Mucosa of descending colon (tissue), 3 donors: Measurements from ENCODE around the gene AXL. TPM values are rescaled to one million over a fixed set of nuclear protein-coding genes. Genes with fewer than 3 reads are reported as not detected.

Experiments
- ATAC-seq: fragments of 200-7000 bp; cut with Tn5 transposase; one replicate; pipeline ENCODE4 v1.9.1; 2020; ENCODE audit warnings: mild to moderate bottlenecking, moderate library complexity
- DNase-seq, 3 donors: peaks; one replicate each; pipeline ENCODE4 v3.0.0-alpha.2; 2020
- H3K36me3 ChIP-seq: fragments of 200-600 bp; one replicate; pipeline ENCODE4 v1.8.0; 2021; ENCODE audit warnings: low read depth, mild to moderate bottlenecking
- H3K4me1 ChIP-seq: fragments of 200-600 bp; one replicate; pipeline ENCODE4 v1.8.0; 2021; ENCODE audit warnings: low read depth, mild to moderate bottlenecking
- H3K4me3 ChIP-seq: fragments of 200-600 bp; one replicate; pipeline ENCODE4 v1.8.0; 2021; ENCODE audit warnings: mild to moderate bottlenecking
- H3K9me3 ChIP-seq: fragments of 200-600 bp; one replicate; pipeline ENCODE4 v1.8.0; 2021; ENCODE audit warnings: mild to moderate bottlenecking
- CTCF ChIP-seq: fragments of 200-600 bp; IDR thresholded peaks from one replicate; pipeline ENCODE4 v1.8.0; 2022; ENCODE audit warnings: antibody characterized with exemption, mild to moderate bottlenecking
- intact Hi-C, 2 donors: fragments of 100-400 bp; cut with DNase I in 1 of 2; cut with micrococcal nuclease in 1 of 2; formaldehyde crosslinking; loops; one replicate each; pipeline versions ENCODE4 v1.11.0 to v1.11.1; 2022; cut with DNase I, micrococcal nuclease
- total RNA-seq, 3 donors: library from RNA; stranded (reverse); fragmentation: NEBNext Ultra II Directional in 2 of 3; extraction: Animal tissue kit (Norgen Biotek cat#: 25700) in 2 of 3; gene quantifications; one replicate each; pipeline versions ENCODE4 v1.2.1 to v1.2.4, GENCODE V29; 2021 to 2023
- donor health status: DM: no; HTN: no; CAD: no; lungs with moderate emphysema.
- donor health status: DM: no; HTN: no; CAD: no.
- donor health status: DM: no; HTN: yes; CAD: no.

AXL gene
- total RNA-seq, 3 donors from 2014 or later, result 7.3 to 93.6 (median 19.3) TPM

GRCh38 chr19:41223431-41224234 is 4.6 kb downstream of the AXL start:
- no peak for DNase-seq

GRCh38 chr19:41224632-41225031 is 5.6 kb downstream of the AXL start:
- TF ChIP-seq CTCF, result no peak
- DNase-seq, result no peak
- no peaks in the 10 kb centered on the region for H3K36me3 ChIP-seq
- no peak overlapping the region for H3K4me3 ChIP-seq
- H3K4me1 ChIP-seq, result peaks cover 6% of the 10 kb centered on the region
- no peaks in the 10 kb centered on the region for H3K9me3 ChIP-seq
- no peak for ATAC-seq
- intact Hi-C loops, result no loop called here

More at GRCh38 chr19:41223431-41224234, 4.6 kb downstream of the AXL start:
- Histone ChIP-seq H3K9me3 (no peaks in the 10 kb centered on the region), H3K4me3 (no peak overlapping the region), H3K36me3 (no peaks in the 10 kb centered on the region), H3K4me1 (peaks cover 6% of the 10 kb centered on the region)
- no peak for TF ChIP-seq CTCF
- intact Hi-C loops, result no loop called here
- ATAC-seq, result no peak

GRCh38 chr19:41225238-41226052 is 6.4 kb downstream of the AXL start:
- H3K9me3 ChIP-seq, result no peaks in the 10 kb centered on the region
- H3K4me1 ChIP-seq, result peaks cover 6% of the 10 kb centered on the region
- H3K4me3 ChIP-seq, result no peak overlapping the region
- H3K36me3 ChIP-seq, result no peaks in the 10 kb centered on the region
- DNase-seq (peak in 2 of 3 donors; percentile 52 to 62), ATAC-seq (peak; percentile 55)
- TF ChIP-seq CTCF, result no peak
- intact Hi-C loops, result no loop called here

- Histone ChIP-seq H3K4me3 (no peak overlapping the region), H3K4me1 (peaks cover 6% of the 10 kb centered on the region), H3K9me3 (no peaks in the 10 kb centered on the region), H3K36me3 (no peaks in the 10 kb centered on the region)
- ATAC-seq, result peak; percentile 87
- no peak for TF ChIP-seq CTCF
- intact Hi-C loops, result no loop called here
- peak; percentile 71 to 78 (median 71) for DNase-seq
Measured at GRCh38 chr19:41226053-41226873, 7.2 kb downstream of the AXL start.

- Histone ChIP-seq H3K4me1 (peaks cover 6% of the 10 kb centered on the region), H3K36me3 (no peaks in the 10 kb centered on the region), H3K4me3 (no peak overlapping the region), H3K9me3 (no peaks in the 10 kb centered on the region)
- no peak for TF ChIP-seq CTCF
- no peak for DNase-seq
- intact Hi-C loops, result no loop called here
- peak; percentile 2 for ATAC-seq
Measured at GRCh38 chr19:41226874-41227390, 7.9 kb downstream of the AXL start.
